Fibroblast of lung (primary cell): ENCODE results near the gene CST11. TPM values are rescaled to one million over a fixed set of nuclear protein-coding genes. Genes with fewer than 3 reads are reported as not detected.

Experiments used
- DNase-seq, 2 donors: peaks; one replicate each; pipeline versions ENCODE4 v3.0.0 to v3.0.0-alpha.2; 2010; ENCODE audit warnings: low read depth in 2 of 2
- H2AFZ ChIP-seq: 2 replicates; pipeline ENCODE4 v1.5.1; 2012; ENCODE audit warnings: low read length, control low read depth, inconsistent platforms
- H3K27ac ChIP-seq: 2 replicates; pipeline ENCODE4 v1.5.1; 2011; ENCODE audit warnings: low read length, control low read depth; ENCODE audit not compliant: insufficient read depth
- H3K27me3 ChIP-seq: 2 replicates; pipeline ENCODE4 v1.5.1; 2011; ENCODE audit warnings: mild to moderate bottlenecking, low read length; ENCODE audit not compliant: control insufficient read depth, insufficient read depth
- H3K36me3 ChIP-seq: 2 replicates; pipeline ENCODE4 v1.5.1; 2011; ENCODE audit warnings: low read length; ENCODE audit not compliant: control insufficient read depth, insufficient read depth
- H3K4me1 ChIP-seq: 2 replicates; pipeline ENCODE4 v1.5.1; 2011; ENCODE audit warnings: low read length; ENCODE audit not compliant: control insufficient read depth, insufficient read depth; ENCODE audit errors: extremely low read depth
- H3K4me2 ChIP-seq: 2 replicates; pipeline ENCODE4 v1.5.1; 2011; ENCODE audit warnings: low read length, control low read depth; ENCODE audit not compliant: insufficient read depth; ENCODE audit errors: extremely low read depth
- H3K4me3 ChIP-seq, 4 experiments: fragments of 200-600 bp in 1 of 4; sonication (generic) in 1 of 4; replicated peaks in 1 of 4; 2 replicates each; pipeline ENCODE4 v1.5.1; 2011 to 2016; ENCODE audit warnings: low read length in 4 of 4, low read depth in 3 of 4, mild to moderate bottlenecking in 3 of 4, control low read depth in 2 of 4, inconsistent platforms in 1 of 4, mixed read lengths in 1 of 4; ENCODE audit not compliant: insufficient read depth in 1 of 4; ENCODE audit errors: control extremely low read depth in 1 of 4
- H3K79me2 ChIP-seq: 2 replicates; pipeline ENCODE4 v1.5.1; 2012; ENCODE audit warnings: mild to moderate bottlenecking, low read length, inconsistent platforms; ENCODE audit not compliant: control insufficient read depth, insufficient read depth
- H3K9ac ChIP-seq: 2 replicates; pipeline ENCODE4 v1.5.1; 2011; ENCODE audit warnings: mild to moderate bottlenecking, low read length, control low read depth; ENCODE audit not compliant: insufficient read depth
- H3K9me3 ChIP-seq: 2 replicates; pipeline ENCODE4 v1.5.1; 2012; ENCODE audit warnings: low read depth, low read length; ENCODE audit not compliant: control insufficient read depth, insufficient read depth
- H4K20me1 ChIP-seq: 2 replicates; pipeline ENCODE4 v1.5.1; 2011; ENCODE audit warnings: low read length; ENCODE audit not compliant: control insufficient read depth, insufficient read depth; ENCODE audit errors: extremely low read depth
- CTCF ChIP-seq, 2 donors: IDR thresholded peaks in 1 of 2; conservative IDR thresholded peaks in 1 of 2; 1 replicate in 1 of 2; 2 replicates in 1 of 2; pipeline ENCODE4 v1.5.1; 2011 to 2012; ENCODE audit warnings: low read length in 2 of 2, control low read depth in 1 of 2, inconsistent platforms in 1 of 2, low read depth in 1 of 2, mild to moderate bottlenecking in 1 of 2
- EZH2 ChIP-seq: IDR thresholded peaks from 2 replicates; pipeline ENCODE4 v1.5.1; 2012; ENCODE audit warnings: low read length, control low read depth, mild to moderate bottlenecking; ENCODE audit errors: missing control alignments
- polyA plus RNA-seq, 2 donors: library from polyadenylated mRNA; depleted of rRNA in 1 of 2; stranded (reverse) in 1 of 2; unstranded in 1 of 2; fragments of >200 nt; gene quantifications; 2 replicates each; pipeline ENCODE4 v1.2.1, GENCODE V29; 2011 to 2012; ENCODE audit warnings: missing spikeins in 1 of 2
- total RNA-seq: library from RNA; depleted of rRNA; stranded (reverse); fragments of >200 nt; gene quantifications from 2 replicates; pipeline ENCODE4 v1.2.1, GENCODE V29; 2014

The CST11 gene
- total and polyA plus RNA-seq, 2 donors (not counting 1 experiment from before 2014, with no cell fraction given), result not detected

GRCh38 chr20:23410916-23411695 lies 41.6 kb downstream of the CST11 start:
- H3K4me1 ChIP-seq, result peaks cover 4% of the 10 kb centered on the region
- DNase-seq, result no peak
- H3K9ac ChIP-seq, result no peak overlapping the region
- no peak overlapping the region for H2AFZ ChIP-seq
- H3K36me3 ChIP-seq, result no peaks in the 10 kb centered on the region
- peaks cover 68% of the 10 kb centered on the region for H3K79me2 ChIP-seq
- no peak overlapping the region for H3K4me2 ChIP-seq
- TF ChIP-seq CTCF (conservative IDR thresholded peaks at IDR 0.05 in 1 of 2, IDR thresholded peaks at IDR 0.05 in 1 of 2; ENCODE audit: low read depth in 1 of 2, low read length in 2 of 2), result no peak
- TF ChIP-seq EZH2, result no peak
- no peak overlapping the region for H3K27ac ChIP-seq
- H3K9me3 ChIP-seq, result no peaks in the 10 kb centered on the region
- no peaks in the 10 kb centered on the region for H3K27me3 ChIP-seq
- no peak overlapping the region for H3K4me3 ChIP-seq
- no peaks in the 10 kb centered on the region for H4K20me1 ChIP-seq

GRCh38 chr20:23409800-23410199 lies 42.9 kb downstream of the CST11 start:
- peaks cover 4% of the 10 kb centered on the region for H3K4me1 ChIP-seq
- H4K20me1 ChIP-seq, result no peaks in the 10 kb centered on the region
- H3K79me2 ChIP-seq, result peaks cover 66% of the 10 kb centered on the region
- H3K9me3 ChIP-seq, result no peaks in the 10 kb centered on the region
- no peak overlapping the region for H3K9ac ChIP-seq
- no peaks in the 10 kb centered on the region for H3K36me3 ChIP-seq
- DNase-seq, result no peak
- H3K27ac ChIP-seq, result no peak overlapping the region
- no peak overlapping the region for H2AFZ ChIP-seq
- no peak overlapping the region for H3K4me2 ChIP-seq
- no peaks in the 10 kb centered on the region for H3K27me3 ChIP-seq
- no peak overlapping the region for H3K4me3 ChIP-seq
- TF ChIP-seq CTCF (conservative IDR thresholded peaks at IDR 0.05 in 1 of 2, IDR thresholded peaks at IDR 0.05 in 1 of 2; ENCODE audit: low read depth in 1 of 2, low read length in 2 of 2) (no peak), EZH2 (no peak)

GRCh38 chr20:23408957-23409356 lies 43.7 kb downstream of the CST11 start:
- peaks cover 66% of the 10 kb centered on the region for H3K79me2 ChIP-seq
- TF ChIP-seq CTCF (conservative IDR thresholded peaks at IDR 0.05 in 1 of 2, IDR thresholded peaks at IDR 0.05 in 1 of 2; ENCODE audit: low read depth in 1 of 2, low read length in 2 of 2) (no peak), EZH2 (no peak)
- no peaks in the 10 kb centered on the region for H3K9me3 ChIP-seq
- H3K9ac ChIP-seq, result no peak overlapping the region
- H4K20me1 ChIP-seq, result no peaks in the 10 kb centered on the region
- H3K4me2 ChIP-seq, result no peak overlapping the region
- no peak overlapping the region for H3K4me3 ChIP-seq
- no peak overlapping the region for H2AFZ ChIP-seq
- H3K36me3 ChIP-seq, result no peaks in the 10 kb centered on the region
- H3K27me3 ChIP-seq, result no peaks in the 10 kb centered on the region
- H3K27ac ChIP-seq, result no peak overlapping the region
- H3K4me1 ChIP-seq, result peaks cover 6% of the 10 kb centered on the region
- DNase-seq, result no peak
